NCI-H345 treated with DMSO at 0.1 percent for 48 hours (cell line): ENCODE measurements around the gene OR2AJ1.

Experiments used
- DNase-seq: peaks from one replicate; lab custom pipeline; 2025; ENCODE audit not compliant: unreplicated experiment; lab: John Stamatoyannopoulos, UW

OR2AJ1 gene

GRCh38 chr1:247961791-247962190 is 37.1 kb downstream of the OR2AJ1 start:
- no peak for DNase-seq

GRCh38 chr1:247962911-247963588 is 38.4 kb downstream of the OR2AJ1 start:
- DNase-seq = no peak

- DNase-seq = no peak
Measured at GRCh38 chr1:247964933-247965332, 40.2 kb downstream of the OR2AJ1 start, which contains the start of gene OR2AK2. TSS of gene OR2AK2 (plus strand) at chr1:247965233. CDS start at chr1:247965377, 144 bp downstream.

GRCh38 chr1:247966532-247967204 is 42.0 kb downstream of the OR2AJ1 start:
- no peak for DNase-seq
